HG03442 (cell line): ENCODE measurements around the gene TANGO6.
"Not testable (repeated sequence)": the region's sequence is repeated elsewhere in the genome, so short reads cannot be mapped to it uniquely, and the experiment has no call there.

Source experiments
- ATAC-seq: cut with Tn5 transposase; IDR thresholded peaks from one replicate; pipeline ENCODE4 v1.9.1; 2021; ENCODE audit warnings: mild to moderate bottlenecking, moderate library complexity; ENCODE audit not compliant: unreplicated experiment

Gene TANGO6

GRCh38 chr16:68843482-68844210 lies at the start of gene TANGO6:
TANGO6 (plus strand) TSS chr16:68843531; CDS start chr16:68843618, 87 bp downstream.
- ATAC-seq, result peak; percentile 77

- ATAC-seq, result no peak
Measured at GRCh38 chr16:68798398-68798797, 44.9 kb upstream of the TANGO6 start.

GRCh38 chr16:68800257-68800875 lies 43.0 kb upstream of the TANGO6 start:
- no peak for ATAC-seq

- ATAC-seq, result no peak
Measured at GRCh38 chr16:68802190-68802589, 41.1 kb upstream of the TANGO6 start.

- ATAC-seq, result no peak
Measured at GRCh38 chr16:68806422-68806821, 36.9 kb upstream of the TANGO6 start.

- ATAC-seq, result no peak
Measured at GRCh38 chr16:68806981-68807380, 36.4 kb upstream of the TANGO6 start.

- ATAC-seq, result no peak
Measured at GRCh38 chr16:68814516-68814915, 28.8 kb upstream of the TANGO6 start.

GRCh38 chr16:68823401-68824135 lies 19.8 kb upstream of the TANGO6 start:
- ATAC-seq, result no peak

- no peak for ATAC-seq
Measured at GRCh38 chr16:68825427-68825826, 17.9 kb upstream of the TANGO6 start.

- no peak for ATAC-seq
Measured at GRCh38 chr16:68826652-68827051, 16.7 kb upstream of the TANGO6 start.

GRCh38 chr16:68833251-68833650 lies 10.1 kb upstream of the TANGO6 start:
- ATAC-seq, result no peak

GRCh38 chr16:68834550-68834949 lies 8.8 kb upstream of the TANGO6 start:
- no peak for ATAC-seq

- no peak for ATAC-seq
Measured at GRCh38 chr16:68835970-68836369, 7.4 kb upstream of the TANGO6 start.

GRCh38 chr16:68839831-68840230 lies 3.5 kb upstream of the TANGO6 start:
- ATAC-seq, result no peak

GRCh38 chr16:68842964-68843481 lies 308 bp upstream of the TANGO6 start:
- ATAC-seq, result not testable (repeated sequence)

GRCh38 chr16:68844211-68844564 lies 857 bp downstream of the TANGO6 start:
- ATAC-seq, result no peak

- ATAC-seq, result no peak
Measured at GRCh38 chr16:68848786-68849185, 5.5 kb downstream of the TANGO6 start.

GRCh38 chr16:68850481-68850880 lies 7.2 kb downstream of the TANGO6 start:
- ATAC-seq, result no peak

- no peak for ATAC-seq
Measured at GRCh38 chr16:68851601-68852000, 8.3 kb downstream of the TANGO6 start.

- no peak for ATAC-seq
Measured at GRCh38 chr16:68857479-68857878, 14.1 kb downstream of the TANGO6 start.

GRCh38 chr16:68859828-68860227 lies 16.5 kb downstream of the TANGO6 start:
- ATAC-seq, result no peak
